ENCODE results near the gene PPP4R1. TPM values are rescaled to one million over a fixed set of nuclear protein-coding genes. Genes with fewer than 3 reads are reported as not detected.

PPP4R1 gene
- total and polyA plus RNA-seq, 12 donors: 22.8 to 104 (median 58.0) TPM

DNA sequence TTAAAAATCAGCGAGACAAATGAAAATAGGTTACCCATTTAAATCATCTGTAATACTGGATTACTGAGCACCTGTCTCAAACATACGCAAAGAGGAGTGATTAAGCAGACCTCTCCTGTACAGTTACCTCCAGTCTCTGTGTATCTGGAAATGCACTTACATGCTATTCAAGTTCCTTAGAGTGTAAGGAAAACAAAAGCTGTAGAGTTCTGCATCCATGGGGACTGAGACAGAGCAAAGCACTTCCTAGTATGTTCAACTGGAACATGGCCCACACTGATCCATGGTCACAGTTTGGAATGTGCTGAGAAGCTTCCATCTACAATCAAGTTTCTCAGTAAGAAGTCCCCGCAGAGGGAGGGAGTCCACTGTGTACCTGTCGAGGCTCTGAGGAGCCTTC is 63.9 kb downstream of the PPP4R1 start:
- no peak overlapping the region for H3K27ac ChIP-seq
- H3K27me3 ChIP-seq: no peaks in the 10 kb centered on the region
- no peak overlapping the region for H3K4me3 ChIP-seq
- H3K36me3 ChIP-seq (replicated peaks in 1 of 2): peaks cover 0 to 91% of the 10 kb centered on the region in 2 donors
- no peak for DNase-seq
- no peaks in the 10 kb centered on the region for H3K9me3 ChIP-seq (replicated peaks in 1 of 3)
- WGBS, 4 donors: 91 to 97% (median 95%) methylated on average over 4 of the region's 4 CpGs
- intact Hi-C loops (cut with DNase I): no loop called here
- H3K4me1 ChIP-seq (replicated peaks in 1 of 2): no peaks in the 10 kb centered on the region
- TF ChIP-seq, protein P1, sequence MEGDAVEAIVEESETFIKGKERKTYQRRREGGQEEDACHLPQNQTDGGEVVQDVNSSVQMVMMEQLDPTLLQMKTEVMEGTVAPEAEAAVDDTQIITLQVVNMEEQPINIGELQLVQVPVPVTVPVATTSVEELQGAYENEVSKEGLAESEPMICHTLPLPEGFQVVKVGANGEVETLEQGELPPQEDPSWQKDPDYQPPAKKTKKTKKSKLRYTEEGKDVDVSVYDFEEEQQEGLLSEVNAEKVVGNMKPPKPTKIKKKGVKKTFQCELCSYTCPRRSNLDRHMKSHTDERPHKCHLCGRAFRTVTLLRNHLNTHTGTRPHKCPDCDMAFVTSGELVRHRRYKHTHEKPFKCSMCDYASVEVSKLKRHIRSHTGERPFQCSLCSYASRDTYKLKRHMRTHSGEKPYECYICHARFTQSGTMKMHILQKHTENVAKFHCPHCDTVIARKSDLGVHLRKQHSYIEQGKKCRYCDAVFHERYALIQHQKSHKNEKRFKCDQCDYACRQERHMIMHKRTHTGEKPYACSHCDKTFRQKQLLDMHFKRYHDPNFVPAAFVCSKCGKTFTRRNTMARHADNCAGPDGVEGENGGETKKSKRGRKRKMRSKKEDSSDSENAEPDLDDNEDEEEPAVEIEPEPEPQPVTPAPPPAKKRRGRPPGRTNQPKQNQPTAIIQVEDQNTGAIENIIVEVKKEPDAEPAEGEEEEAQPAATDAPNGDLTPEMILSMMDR (IDR thresholded peaks at IDR 0.05): no peak
- TF ChIP-seq POLR2A (IDR thresholded peaks at IDR 0.05): no peak

DNA sequence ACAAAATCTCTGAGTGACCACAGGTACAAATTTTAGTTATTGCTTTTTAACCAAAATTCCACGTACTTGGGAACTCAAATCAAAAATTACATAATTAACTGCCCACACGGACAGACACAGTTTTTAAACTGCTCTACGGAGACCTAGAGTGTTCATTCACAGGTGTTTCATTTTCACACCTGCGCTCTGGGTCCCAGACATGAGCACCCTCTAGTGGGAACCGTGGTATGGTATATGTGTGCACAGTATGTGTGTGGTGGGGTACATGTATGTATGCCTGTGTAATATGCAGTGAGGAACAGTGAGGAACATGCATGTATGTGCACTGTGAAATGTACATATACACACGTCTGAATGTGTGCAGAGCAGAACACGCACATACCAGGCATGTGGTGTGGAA is 65.0 kb downstream of the PPP4R1 start:
- Histone ChIP-seq H3K27me3 (no peaks in the 10 kb centered on the region), H3K4me3 (no peak overlapping the region), H3K27ac (no peak overlapping the region), H3K36me3 (replicated peaks in 1 of 2) (peaks cover 0 to 81% of the 10 kb centered on the region in 2 donors), H3K9me3 (replicated peaks in 1 of 3) (no peaks in the 10 kb centered on the region), H3K4me1 (replicated peaks in 1 of 2) (no peaks in the 10 kb centered on the region)
- WGBS, 4 donors: 91 to 93% (median 92%) methylated on average over 7 of the region's 7 CpGs
- DNase-seq: no peak
- intact Hi-C loops (cut with DNase I): no loop called here
- TF ChIP-seq POLR2A (IDR thresholded peaks at IDR 0.05): no peak
- TF ChIP-seq, protein P1 (IDR thresholded peaks at IDR 0.05): no peak

DNA sequence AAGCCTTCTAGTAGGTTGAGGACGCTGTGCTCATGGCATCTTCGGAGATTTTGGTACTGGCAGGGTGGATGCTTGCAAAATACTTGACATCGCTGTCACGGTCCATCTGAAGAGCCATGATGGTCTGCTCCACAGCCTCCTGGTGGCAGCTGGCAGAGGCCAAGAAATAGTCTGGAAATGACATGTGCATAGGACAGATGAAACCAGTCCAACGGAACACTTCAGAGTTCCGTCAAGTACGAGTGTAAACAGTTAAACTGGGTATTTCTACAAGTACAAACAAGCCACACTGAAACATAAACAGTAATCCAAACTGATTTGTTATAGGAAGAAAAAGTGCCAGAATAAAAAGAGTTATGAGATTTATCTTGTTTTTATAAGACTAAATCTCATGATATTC is 66.6 kb downstream of the PPP4R1 start:
- H3K4me3 ChIP-seq: no peak overlapping the region
- H3K27me3 ChIP-seq: no peaks in the 10 kb centered on the region
- peaks cover 0 to 68% of the 10 kb centered on the region in 2 donors for H3K36me3 ChIP-seq (replicated peaks in 1 of 2)
- TF ChIP-seq POLR2A (IDR thresholded peaks at IDR 0.05): no peak
- TF ChIP-seq, protein P1 (IDR thresholded peaks at IDR 0.05): no peak
- intact Hi-C loops (cut with DNase I): no loop called here
- no peak overlapping the region for H3K27ac ChIP-seq
- 95 to 97% (median 96%) methylated on average over 7 of the region's 7 CpGs for WGBS, 4 donors
- H3K9me3 ChIP-seq (replicated peaks in 1 of 3): no peaks in the 10 kb centered on the region
- DNase-seq: no peak
- H3K4me1 ChIP-seq (replicated peaks in 1 of 2): no peaks in the 10 kb centered on the region

DNA sequence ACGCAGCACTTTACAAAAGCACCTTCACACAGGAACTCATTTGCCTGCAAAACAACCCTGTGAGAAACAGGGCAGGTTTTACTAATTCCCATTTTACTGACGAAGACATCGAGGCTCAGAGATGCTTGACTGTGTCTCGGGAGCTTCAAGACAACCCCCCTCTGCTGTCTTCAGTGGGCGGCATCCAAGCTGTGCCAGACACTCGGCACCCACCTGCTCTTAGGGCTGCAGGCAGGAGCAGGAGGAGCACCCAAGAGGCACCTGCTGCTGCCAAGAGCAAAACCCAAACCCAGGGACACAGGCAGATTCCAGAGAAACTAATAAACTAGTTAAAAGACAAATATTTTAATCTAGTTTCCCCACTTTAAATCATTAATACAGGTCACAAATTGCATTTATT is 67.9 kb downstream of the PPP4R1 start:
- Histone ChIP-seq H3K27ac (no peak overlapping the region), H3K36me3 (replicated peaks in 1 of 2) (peaks cover 0 to 56% of the 10 kb centered on the region in 2 donors)

More for the DNA sequence above, 67.9 kb downstream of the PPP4R1 start:
- Histone ChIP-seq H3K27me3 (no peaks in the 10 kb centered on the region), H3K9me3 (replicated peaks in 1 of 3) (no peaks in the 10 kb centered on the region), H3K4me1 (replicated peaks in 1 of 2) (no peaks in the 10 kb centered on the region), H3K4me3 (no peak overlapping the region)
- WGBS, 4 donors: 84 to 93% (median 89%) methylated on average over 6 of the region's 6 CpGs
- intact Hi-C loops (cut with DNase I): no loop called here
- no peak for TF ChIP-seq POLR2A (IDR thresholded peaks at IDR 0.05)
- TF ChIP-seq, protein P1 (IDR thresholded peaks at IDR 0.05): no peak
- no peak for DNase-seq
